CD14-positive monocyte (primary cell): Measurements from ENCODE around the gene SRC. TPM values are rescaled to one million over a fixed set of nuclear protein-coding genes. Genes with fewer than 3 reads are reported as not detected.

ENCODE experiments used
- DNase-seq, 3 donors: peaks; one replicate each; pipeline ENCODE4 v3.0.0-alpha.2; 2011 to 2022
- H2AFZ ChIP-seq: 2 replicates; pipeline ENCODE4 v1.6.0; 2012; ENCODE audit warnings: mild to moderate bottlenecking, low read depth, low read length, inconsistent platforms; ENCODE audit not compliant: insufficient read depth, poor library complexity, severe bottlenecking
- H3K27ac ChIP-seq, 2 donors: 1 replicate in 1 of 2; 2 replicates in 1 of 2; pipeline ENCODE4 v1.5.1; 2012 to 2013; ENCODE audit warnings: low read length in 2 of 2, control low read depth in 1 of 2, inconsistent platforms in 1 of 2, low read depth in 1 of 2, mild to moderate bottlenecking in 1 of 2
- H3K27me3 ChIP-seq, 2 donors: one replicate each; pipeline versions ENCODE4 v1.6.0 to v1.6.1; 2011 to 2013; ENCODE audit warnings: low read length in 2 of 2; ENCODE audit not compliant: control insufficient read depth in 2 of 2, insufficient read depth in 2 of 2
- H3K36me3 ChIP-seq, 2 donors: replicated peaks in 1 of 2; 1 replicate in 1 of 2; 2 replicates in 1 of 2; pipeline versions ENCODE4 v1.5.1 to v1.6.1; 2012 to 2013; ENCODE audit warnings: low read length in 2 of 2, control low read depth in 1 of 2, inconsistent platforms in 1 of 2, mild to moderate bottlenecking in 1 of 2; ENCODE audit not compliant: insufficient read depth in 2 of 2, control insufficient read depth in 1 of 2
- H3K4me1 ChIP-seq, 2 donors: 1 replicate in 1 of 2; 2 replicates in 1 of 2; pipeline versions ENCODE4 v1.5.1 to v1.6.1; 2012 to 2013; ENCODE audit warnings: low read length in 2 of 2, control low read depth in 1 of 2, inconsistent platforms in 1 of 2, mild to moderate bottlenecking in 1 of 2, moderate library complexity in 1 of 2; ENCODE audit not compliant: insufficient read depth in 2 of 2, control insufficient read depth in 1 of 2
- H3K4me2 ChIP-seq: replicated peaks from 2 replicates; pipeline ENCODE3; 2012; ENCODE audit warnings: low read length, moderate library complexity, mild to moderate bottlenecking; ENCODE audit not compliant: poor library complexity, severe bottlenecking; ENCODE audit errors: extremely low read depth
- H3K4me3 ChIP-seq, 3 experiments: fragments of 200-600 bp in 1 of 3; sonication (generic) in 1 of 3; replicated peaks in 1 of 3; 1 replicate in 2 of 3; 2 replicates in 1 of 3; pipeline ENCODE4 v1.5.1; 2011 to 2013; ENCODE audit warnings: low read length in 3 of 3, mild to moderate bottlenecking in 3 of 3, control low read depth in 2 of 3, low read depth in 2 of 3, inconsistent platforms in 1 of 3, moderate library complexity in 1 of 3
- H3K79me2 ChIP-seq: 2 replicates; pipeline ENCODE4 v1.6.0; 2012; ENCODE audit warnings: mild to moderate bottlenecking, control low read depth, inconsistent platforms, low read length, moderate library complexity; ENCODE audit not compliant: insufficient read depth
- H3K9ac ChIP-seq: 2 replicates; pipeline ENCODE4 v1.6.0; 2017; ENCODE audit warnings: low read length, mild to moderate bottlenecking; ENCODE audit not compliant: insufficient read depth, poor library complexity, severe bottlenecking
- H3K9me3 ChIP-seq, 2 donors: replicated peaks in 1 of 2; 1 replicate in 1 of 2; 2 replicates in 1 of 2; pipeline versions ENCODE4 v1.5.1 to v1.6.1; 2012 to 2013; ENCODE audit warnings: low read length in 2 of 2, control low read depth in 1 of 2; ENCODE audit not compliant: control insufficient read depth in 1 of 2, insufficient read depth in 1 of 2
- H4K20me1 ChIP-seq: 2 replicates; pipeline ENCODE4 v1.6.0; 2012; ENCODE audit warnings: mild to moderate bottlenecking, low read length, control low read depth, moderate library complexity; ENCODE audit not compliant: insufficient read depth
- H3K27ac Mint-ChIP-seq, 7 donors: one replicate each; pipeline ENCODE4 v1.8.0; 2020; ENCODE audit warnings: mild to moderate bottlenecking in 7 of 7, mixed read lengths in 7 of 7, moderate library complexity in 6 of 7, inconsistent platforms in 2 of 7
- H3K27me3 Mint-ChIP-seq, 3 donors: one replicate each; pipeline ENCODE4 v1.8.0; 2021 to 2022; ENCODE audit warnings: low read depth in 3 of 3, mild to moderate bottlenecking in 3 of 3, mixed read lengths in 3 of 3, moderate library complexity in 3 of 3, inconsistent platforms in 1 of 3
- H3K36me3 Mint-ChIP-seq, 2 donors: one replicate each; pipeline ENCODE4 v1.8.0; 2020; ENCODE audit warnings: mixed read lengths in 2 of 2, inconsistent platforms in 1 of 2, mild to moderate bottlenecking in 1 of 2
- H3K4me1 Mint-ChIP-seq: one replicate; pipeline ENCODE4 v1.8.0; 2020; ENCODE audit warnings: mild to moderate bottlenecking, mixed read lengths
- H3K4me3 Mint-ChIP-seq, 2 donors: one replicate each; pipeline ENCODE4 v1.8.0; 2020; ENCODE audit warnings: mild to moderate bottlenecking in 2 of 2, mixed read lengths in 2 of 2, moderate library complexity in 1 of 2
- H3K9me3 Mint-ChIP-seq, 7 donors: one replicate each; pipeline ENCODE4 v1.8.0; 2020 to 2022; ENCODE audit warnings: mixed read lengths in 7 of 7, mild to moderate bottlenecking in 6 of 7, moderate library complexity in 6 of 7, inconsistent platforms in 2 of 7
- WGBS: methylation state at CpG from one replicate; pipeline ENCODE4 v1.1.5; 2013; ENCODE audit warnings: missing lambda C conversion rate; ENCODE audit not compliant: insufficient coverage; 5-methylcytosine and 5-hydroxymethylcytosine counted together
- intact Hi-C, 2 donors: fragments of 100-400 bp; cut with micrococcal nuclease; formaldehyde crosslinking; loops; one replicate each; pipeline versions ENCODE4 v1.15.0 to v1.15.1; 2023
- polyA plus RNA-seq, 3 donors: library from polyadenylated mRNA; depleted of rRNA in 1 of 3; unstranded in 2 of 3; stranded (reverse) in 1 of 3; fragments of 300-500 nt in 2 of 3; fragments of >200 nt in 1 of 3; fragmentation: Illumina TruSeq in 2 of 3; gene quantifications; 1 replicate in 2 of 3; 2 replicates in 1 of 3; pipeline ENCODE4 v1.2.3, GENCODE V29; 2012 to 2021
- TF ChIP-seq, protein P1 (sequence below): fragments of 200-600 bp; IDR thresholded peaks from one replicate; pipeline ENCODE4 v1.8.0; 2022; ENCODE audit warnings: antibody characterized with exemption, mild to moderate bottlenecking

The SRC gene
- polyA plus RNA-seq, 3 donors = 4.9 to 55.1 (median 6.8) TPM

DNA sequence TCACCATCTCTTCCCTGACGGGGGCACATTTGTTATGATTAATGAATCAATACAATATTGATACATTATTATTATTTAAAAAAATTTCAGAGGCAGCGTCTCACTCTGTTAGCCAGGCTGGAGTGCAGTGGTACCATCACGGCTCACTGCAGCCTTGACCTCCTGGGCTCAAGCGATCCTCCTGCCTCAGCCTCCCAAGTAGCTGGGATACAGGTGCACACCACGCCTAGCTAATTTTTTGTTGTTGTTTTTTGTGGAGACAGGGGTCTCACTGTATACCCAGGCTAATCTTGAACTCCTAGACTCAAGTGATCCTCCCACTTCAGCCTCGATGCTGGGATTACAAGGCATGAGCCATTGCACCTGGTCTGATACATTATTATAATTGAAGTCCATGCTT, 4.9 kb upstream of the SRC start:
- no peaks in the 10 kb centered on the region for H3K36me3 ChIP-seq
- no peaks in the 10 kb centered on the region for H3K9me3 ChIP-seq
- no peaks in the 10 kb centered on the region for H4K20me1 ChIP-seq
- peaks cover 0 to 9% of the 10 kb centered on the region in 2 donors for H3K27me3 ChIP-seq
- H3K79me2 ChIP-seq = no peaks in the 10 kb centered on the region
- H3K27me3 Mint-ChIP-seq = peaks cover 4 to 12% (median 9%) of the 10 kb centered on the region in 3 donors
- peaks cover 32% of the 10 kb centered on the region for H3K4me1 Mint-ChIP-seq
- no peaks in the 10 kb centered on the region for H3K9me3 Mint-ChIP-seq
- H3K36me3 Mint-ChIP-seq = no peaks in the 10 kb centered on the region
- H3K4me3 Mint-ChIP-seq = no peak overlapping the region
- intact Hi-C loops = no loop called here
- H3K4me2 ChIP-seq = no peak overlapping the region
- H3K4me1 ChIP-seq = peaks cover 29 to 45% of the 10 kb centered on the region in 2 donors
- H3K27ac Mint-ChIP-seq = no peak overlapping the region
- TF ChIP-seq, protein P1, sequence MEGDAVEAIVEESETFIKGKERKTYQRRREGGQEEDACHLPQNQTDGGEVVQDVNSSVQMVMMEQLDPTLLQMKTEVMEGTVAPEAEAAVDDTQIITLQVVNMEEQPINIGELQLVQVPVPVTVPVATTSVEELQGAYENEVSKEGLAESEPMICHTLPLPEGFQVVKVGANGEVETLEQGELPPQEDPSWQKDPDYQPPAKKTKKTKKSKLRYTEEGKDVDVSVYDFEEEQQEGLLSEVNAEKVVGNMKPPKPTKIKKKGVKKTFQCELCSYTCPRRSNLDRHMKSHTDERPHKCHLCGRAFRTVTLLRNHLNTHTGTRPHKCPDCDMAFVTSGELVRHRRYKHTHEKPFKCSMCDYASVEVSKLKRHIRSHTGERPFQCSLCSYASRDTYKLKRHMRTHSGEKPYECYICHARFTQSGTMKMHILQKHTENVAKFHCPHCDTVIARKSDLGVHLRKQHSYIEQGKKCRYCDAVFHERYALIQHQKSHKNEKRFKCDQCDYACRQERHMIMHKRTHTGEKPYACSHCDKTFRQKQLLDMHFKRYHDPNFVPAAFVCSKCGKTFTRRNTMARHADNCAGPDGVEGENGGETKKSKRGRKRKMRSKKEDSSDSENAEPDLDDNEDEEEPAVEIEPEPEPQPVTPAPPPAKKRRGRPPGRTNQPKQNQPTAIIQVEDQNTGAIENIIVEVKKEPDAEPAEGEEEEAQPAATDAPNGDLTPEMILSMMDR = no peak
- no CpG with 5 or more reads among the region's 6 CpGs for WGBS
- H2AFZ ChIP-seq = no peak overlapping the region
- no peak overlapping the region for H3K4me3 ChIP-seq
- no peak overlapping the region for H3K27ac ChIP-seq
- H3K9ac ChIP-seq = no peak overlapping the region
- no peak for DNase-seq

DNA sequence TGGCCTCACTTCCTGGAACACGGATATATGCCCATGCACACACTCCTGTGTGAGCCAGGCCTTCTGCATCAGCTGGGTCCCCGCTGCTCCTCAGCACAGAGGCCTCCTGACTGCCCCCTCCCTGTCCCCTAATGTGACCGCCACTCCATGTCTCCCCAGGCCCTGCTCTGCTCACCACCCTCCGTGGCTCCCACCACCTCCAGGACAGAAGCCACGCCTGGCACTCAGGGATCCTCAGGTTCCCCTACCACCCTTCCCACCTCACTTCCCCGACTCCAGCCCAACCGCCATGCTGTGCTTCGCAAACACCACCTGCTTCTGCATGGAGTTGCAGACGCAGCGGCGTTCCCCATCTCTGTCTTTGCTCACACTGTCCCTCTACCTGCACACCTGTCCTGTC, 4.3 kb upstream of the SRC start:
- no peaks in the 10 kb centered on the region for H3K9me3 ChIP-seq
- H2AFZ ChIP-seq = no peak overlapping the region
- Mint-ChIP-seq H3K4me1 (peaks cover 28% of the 10 kb centered on the region), H3K9me3 (no peaks in the 10 kb centered on the region), H3K4me3 (no peak overlapping the region), H3K27ac (peak overlapping the region in 2 of 7 donors; percentile 31 to 52), H3K27me3 (peaks cover 4 to 12% (median 9%) of the 10 kb centered on the region in 3 donors), H3K36me3 (no peaks in the 10 kb centered on the region)
- H3K79me2 ChIP-seq = no peaks in the 10 kb centered on the region
- WGBS = 92% methylated on average over 4 of the region's 11 CpGs
- H3K4me1 ChIP-seq = peaks cover 26 to 41% of the 10 kb centered on the region in 2 donors
- no peaks in the 10 kb centered on the region for H3K36me3 ChIP-seq
- no peak overlapping the region for H3K4me2 ChIP-seq
- TF ChIP-seq, protein P1 = no peak
- no peak overlapping the region for H3K27ac ChIP-seq
- no peak overlapping the region for H3K9ac ChIP-seq
- peaks cover 0 to 9% of the 10 kb centered on the region in 2 donors for H3K27me3 ChIP-seq
- no peaks in the 10 kb centered on the region for H4K20me1 ChIP-seq
- no peak for DNase-seq
- H3K4me3 ChIP-seq = no peak overlapping the region
- intact Hi-C loops = no loop called here
